ENCODE results near the gene CADM3. TPM values are rescaled to one million over a fixed set of nuclear protein-coding genes. Genes with fewer than 3 reads are reported as not detected.

The CADM3 gene
- total RNA-seq, 1 donor from 2014 or later = 2.5 TPM

GRCh38 chr1:159204161-159205141, 33.0 kb downstream of the CADM3 start, which contains the start of gene ACKR1:
ACKR1 (plus strand) TSS chr1:159204875; CDS start chr1:159204960, 85 bp downstream.
- no peak for DNase-seq (ENCODE audit: low read depth)

DNA sequence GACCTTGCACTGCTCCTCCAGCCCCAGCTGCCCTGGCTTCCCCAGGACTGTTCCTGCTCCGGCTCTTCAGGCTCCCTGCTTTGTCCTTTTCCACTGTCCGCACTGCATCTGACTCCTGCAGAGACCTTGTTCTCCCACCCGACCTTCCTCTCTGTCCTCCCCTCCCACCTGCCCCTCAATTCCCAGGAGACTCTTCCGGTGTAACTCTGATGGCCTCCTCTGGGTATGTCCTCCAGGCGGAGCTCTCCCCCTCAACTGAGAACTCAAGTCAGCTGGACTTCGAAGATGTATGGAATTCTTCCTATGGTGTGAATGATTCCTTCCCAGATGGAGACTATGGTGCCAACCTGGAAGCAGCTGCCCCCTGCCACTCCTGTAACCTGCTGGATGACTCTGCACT, 33.8 kb downstream of the CADM3 start:
- no peak for DNase-seq (ENCODE audit: low read depth)

DNA sequence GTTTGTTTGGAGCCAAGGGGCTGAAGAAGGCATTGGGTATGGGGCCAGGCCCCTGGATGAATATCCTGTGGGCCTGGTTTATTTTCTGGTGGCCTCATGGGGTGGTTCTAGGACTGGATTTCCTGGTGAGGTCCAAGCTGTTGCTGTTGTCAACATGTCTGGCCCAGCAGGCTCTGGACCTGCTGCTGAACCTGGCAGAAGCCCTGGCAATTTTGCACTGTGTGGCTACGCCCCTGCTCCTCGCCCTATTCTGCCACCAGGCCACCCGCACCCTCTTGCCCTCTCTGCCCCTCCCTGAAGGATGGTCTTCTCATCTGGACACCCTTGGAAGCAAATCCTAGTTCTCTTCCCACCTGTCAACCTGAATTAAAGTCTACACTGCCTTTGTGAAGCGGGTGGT, 34.7 kb downstream of the CADM3 start:
- DNase-seq (ENCODE audit: low read depth) = no peak

DNA sequence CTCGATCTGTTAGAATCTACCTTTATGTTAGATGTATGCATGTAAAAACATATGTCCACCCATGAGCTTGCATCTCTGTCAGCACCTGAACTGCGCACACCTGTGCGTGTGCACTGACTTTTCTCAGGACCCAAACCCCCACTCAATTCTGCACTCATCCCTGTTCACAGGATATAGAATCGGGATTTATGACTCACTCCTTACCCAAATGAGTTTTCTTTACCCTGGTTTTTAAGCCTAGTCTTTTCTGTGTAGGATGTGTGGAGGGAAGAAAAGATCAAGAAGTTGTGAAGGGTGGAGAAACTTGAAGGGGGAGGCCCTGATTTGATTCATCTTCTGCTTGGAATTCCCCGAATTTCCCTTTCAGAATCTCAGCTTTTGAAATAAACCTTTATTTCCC, 35.7 kb downstream of the CADM3 start:
- DNase-seq (ENCODE audit: low read depth) = no peak

GRCh38 chr1:159207774-159208173, 36.4 kb downstream of the CADM3 start:
- no peak for DNase-seq (ENCODE audit: low read depth)

DNA sequence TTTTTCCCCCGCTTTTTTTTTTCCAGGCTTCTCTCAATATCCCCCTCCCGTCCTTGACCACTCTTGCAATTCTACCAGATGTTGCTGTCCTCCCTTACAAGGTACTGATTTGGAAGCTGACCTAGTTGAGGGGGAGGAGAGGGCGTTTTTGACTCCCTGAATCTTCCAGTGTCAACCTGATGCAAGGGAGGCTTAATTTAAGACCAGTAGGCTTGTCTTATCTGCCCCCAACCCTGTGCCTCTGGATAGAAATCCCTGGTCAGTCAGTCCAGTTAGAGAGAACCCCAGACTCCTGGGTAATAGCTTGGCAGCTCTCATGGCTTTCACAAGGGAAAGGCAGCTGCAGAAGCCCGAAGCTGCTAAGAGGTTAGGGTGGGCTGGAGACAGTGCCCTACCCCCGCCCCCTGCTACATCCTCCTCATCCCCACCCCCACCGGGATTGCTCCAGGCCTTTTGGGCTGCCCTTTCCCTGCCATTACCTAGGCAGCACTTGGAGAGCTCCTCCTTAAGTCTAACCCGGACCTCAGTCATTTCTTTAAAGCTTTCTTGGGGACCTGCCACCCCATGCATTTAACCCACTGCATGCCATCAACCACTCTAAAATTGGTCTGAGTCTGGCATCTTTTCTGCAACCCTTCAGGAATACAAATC, 36.9 kb downstream of the CADM3 start:
- DNase-seq (ENCODE audit: low read depth) = no peak

GRCh38 chr1:159209061-159209460, 37.6 kb downstream of the CADM3 start:
- DNase-seq (ENCODE audit: low read depth) = no peak

- peak; percentile 49 for DNase-seq (ENCODE audit: low read depth)
These were observed 40.1 kb downstream of the CADM3 start for GRCh38 chr1:159211331-159212136.

GRCh38 chr1:159212596-159212995, 41.2 kb downstream of the CADM3 start:
- DNase-seq (ENCODE audit: low read depth) = no peak

- peak; percentile 49 for DNase-seq (ENCODE audit: low read depth)
These were observed 42.8 kb downstream of the CADM3 start for GRCh38 chr1:159214149-159214760.

DNA sequence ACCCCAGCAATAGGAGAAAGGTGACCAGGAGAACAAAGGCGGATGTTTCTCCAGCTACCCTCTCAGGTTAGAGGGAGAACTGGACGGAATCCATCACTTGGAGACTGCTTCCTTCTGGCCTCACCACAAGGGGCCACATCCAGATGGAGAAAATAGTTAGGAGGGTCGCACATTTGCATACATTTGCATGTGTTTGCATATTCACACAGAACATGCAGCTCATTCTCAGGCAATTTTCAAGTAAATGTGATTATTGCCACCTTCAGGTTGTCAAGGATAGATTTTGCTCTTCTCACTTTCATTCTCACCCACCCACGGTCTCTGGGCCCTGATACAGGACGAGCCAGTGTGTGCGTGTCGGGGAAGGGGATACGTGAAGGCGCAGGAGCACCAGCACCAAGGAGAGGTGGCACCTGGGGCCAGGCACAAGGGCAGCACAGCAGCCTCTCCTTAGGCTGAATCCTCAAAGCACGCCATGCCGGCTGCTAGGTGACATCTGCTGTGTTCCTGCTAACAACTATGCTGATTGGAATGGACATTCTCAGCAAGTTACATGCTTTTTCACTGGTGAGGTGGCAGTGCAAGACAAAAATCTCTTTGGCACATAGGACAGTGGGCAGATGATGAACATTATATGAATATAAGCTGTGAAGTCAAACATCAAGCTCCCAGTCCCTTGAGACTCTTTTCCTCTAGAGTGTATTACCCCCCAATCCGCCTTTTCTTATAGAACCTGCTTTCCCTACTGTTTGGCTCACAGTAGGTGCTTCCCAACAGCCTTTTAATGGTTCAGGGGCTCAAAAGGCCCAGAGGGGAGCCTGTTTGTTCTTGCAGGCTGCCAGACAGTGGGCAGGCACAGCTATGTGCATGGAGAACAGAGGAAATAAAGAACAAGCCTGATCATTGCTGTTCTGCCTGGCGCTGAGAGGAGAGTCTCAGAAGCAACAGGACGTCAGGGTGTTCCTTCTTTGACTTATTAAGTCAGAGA, 47.5 kb downstream of the CADM3 start:
- no peak for DNase-seq (ENCODE audit: low read depth)

DNA sequence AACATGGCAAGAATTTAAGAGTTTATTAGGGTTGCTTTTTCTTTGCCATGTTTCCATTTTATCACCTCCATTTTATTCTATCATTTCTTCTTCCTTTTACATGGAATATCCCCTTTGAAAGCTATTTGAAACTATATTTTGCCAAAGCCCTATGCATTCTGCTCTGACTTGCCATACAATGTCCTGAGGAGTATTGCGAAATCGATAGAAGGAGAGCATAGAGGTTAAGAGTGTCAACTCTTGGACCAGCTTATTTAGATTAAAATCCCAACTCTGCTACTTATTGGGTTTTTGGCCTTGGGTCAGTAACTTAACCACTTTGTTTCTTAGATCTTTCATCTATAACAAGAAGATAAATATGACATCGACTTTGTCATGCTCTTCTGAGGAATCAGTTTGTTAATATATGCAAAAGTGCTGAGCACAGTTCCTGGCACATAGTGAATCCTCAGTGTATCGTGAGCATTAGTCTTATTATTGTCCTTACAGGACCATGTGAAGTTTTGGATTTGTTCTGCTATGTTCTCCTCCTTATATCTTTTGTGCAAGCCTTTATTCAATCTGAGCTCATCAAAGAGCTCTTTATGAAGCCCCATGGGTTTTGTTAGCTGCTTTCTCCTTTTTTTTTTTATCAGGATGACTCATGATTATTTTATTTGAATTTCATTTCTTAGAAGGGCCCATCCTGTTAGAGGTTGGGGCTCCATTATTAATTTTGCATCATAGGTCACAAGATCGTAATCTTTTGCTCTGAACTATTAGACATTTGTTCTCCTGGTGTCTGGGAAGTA, 50.9 kb downstream of the CADM3 start:
- DNase-seq (ENCODE audit: low read depth) = no peak

GRCh38 chr1:159223004-159223403, 51.6 kb downstream of the CADM3 start:
- DNase-seq (ENCODE audit: low read depth) = no peak

- DNase-seq (ENCODE audit: low read depth) = no peak
These were observed 57.1 kb downstream of the CADM3 start for GRCh38 chr1:159228554-159228953.

DNA sequence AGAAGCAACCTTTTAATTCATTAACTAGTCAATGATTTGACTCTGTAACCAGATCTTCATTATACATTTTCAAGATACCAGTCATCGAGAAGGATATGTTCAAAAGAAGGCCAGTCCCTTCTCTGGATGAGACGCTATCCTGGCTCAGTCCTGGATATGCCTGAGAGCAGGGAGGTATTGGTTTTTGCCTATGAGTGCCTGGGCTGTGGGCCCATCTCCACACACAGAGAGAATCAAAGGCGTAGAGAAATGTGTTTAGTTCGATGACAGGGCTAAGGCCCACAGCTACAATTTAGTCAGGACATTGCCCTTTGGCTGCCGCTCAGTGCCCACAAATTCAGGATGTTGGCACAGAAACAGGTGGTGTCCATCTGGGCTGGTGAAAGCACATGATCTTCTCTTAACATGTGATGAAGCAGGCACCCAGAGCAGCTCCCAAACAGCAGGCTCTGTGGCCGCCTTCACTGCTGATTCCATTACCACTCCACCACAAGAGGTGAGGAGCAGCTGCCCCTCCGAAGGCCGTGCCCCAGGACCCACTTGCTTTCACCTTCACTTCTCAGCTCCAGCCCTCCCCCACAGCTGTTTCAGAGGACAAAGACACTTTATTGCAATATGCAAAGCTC, 58.0 kb downstream of the CADM3 start:
- peak; percentile 98 for DNase-seq (ENCODE audit: low read depth)

DNA sequence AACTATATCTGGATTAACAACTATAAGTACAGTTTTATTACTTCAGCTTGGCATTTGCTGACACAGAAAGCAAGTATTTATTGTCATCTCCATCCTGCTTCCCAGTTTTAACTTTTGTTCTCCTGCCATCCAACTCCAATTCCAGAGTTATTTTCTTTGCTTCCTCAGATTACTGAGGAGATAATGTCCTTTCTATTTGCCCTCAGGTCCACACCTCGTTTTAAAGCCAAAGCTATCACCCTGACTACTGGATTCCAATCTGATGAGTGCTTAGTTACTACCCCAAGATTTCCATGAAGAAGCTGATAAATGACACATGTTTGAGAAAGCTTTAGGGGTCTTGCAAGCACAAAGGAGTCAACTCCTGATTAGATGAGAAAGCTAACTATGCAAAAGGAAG, 58.5 kb downstream of the CADM3 start:
- no peak for DNase-seq (ENCODE audit: low read depth)

- no peak for DNase-seq (ENCODE audit: low read depth)
These were observed 68.3 kb downstream of the CADM3 start for GRCh38 chr1:159239551-159240220.

DNA sequence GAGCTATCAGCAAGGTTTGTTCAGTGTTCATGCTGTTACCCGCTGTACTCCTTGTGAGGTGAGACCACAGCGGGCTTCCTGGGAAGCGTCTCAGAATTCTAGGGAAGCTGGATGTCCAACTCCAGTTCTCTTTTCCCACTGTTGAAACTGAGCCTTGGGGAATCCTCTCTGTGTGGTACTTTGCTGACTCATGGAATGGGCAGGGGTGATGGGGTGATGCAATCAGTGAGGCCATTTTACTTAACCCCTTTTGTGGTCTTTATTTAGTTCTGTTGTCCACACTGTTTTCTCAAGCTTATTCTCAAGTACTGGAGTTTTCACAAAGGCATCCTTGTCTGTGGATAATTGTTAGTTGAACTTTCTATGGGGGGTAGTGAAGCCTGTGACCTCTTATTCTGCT, 75.9 kb downstream of the CADM3 start:
- DNase-seq (ENCODE audit: low read depth) = no peak
